ENCODE data around the gene SLC24A3. TPM values are rescaled to one million over a fixed set of nuclear protein-coding genes. Genes with fewer than 3 reads are reported as not detected.
"Not testable (repeated sequence)": the region's sequence is repeated elsewhere in the genome, so short reads cannot be mapped to it uniquely, and the experiment has no call there.

Gene SLC24A3
- total RNA-seq, 1 donor from 2014 or later = 12.0 TPM

DNA sequence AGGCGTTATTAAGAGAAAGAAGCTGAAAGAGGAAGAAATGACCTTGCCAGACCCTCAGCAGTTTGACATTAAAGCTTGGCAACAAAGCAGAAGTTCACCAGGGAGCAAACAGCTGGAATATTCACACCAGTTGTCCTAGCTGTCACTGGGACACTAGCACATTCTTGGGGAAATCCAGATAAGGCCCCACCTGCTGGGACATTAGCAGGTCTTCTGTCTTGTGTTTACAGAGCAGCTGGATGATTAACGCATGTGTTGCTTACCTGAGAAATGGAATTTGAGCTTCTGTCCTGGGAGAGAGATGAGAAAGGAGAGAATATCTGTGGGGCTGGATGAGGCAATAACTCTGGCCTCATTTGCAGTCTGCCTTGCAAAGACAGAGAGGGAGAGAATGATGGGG lies 408.0 kb downstream of the SLC24A3 start:
- no peak for DNase-seq (ENCODE audit: low spot score)

DNA sequence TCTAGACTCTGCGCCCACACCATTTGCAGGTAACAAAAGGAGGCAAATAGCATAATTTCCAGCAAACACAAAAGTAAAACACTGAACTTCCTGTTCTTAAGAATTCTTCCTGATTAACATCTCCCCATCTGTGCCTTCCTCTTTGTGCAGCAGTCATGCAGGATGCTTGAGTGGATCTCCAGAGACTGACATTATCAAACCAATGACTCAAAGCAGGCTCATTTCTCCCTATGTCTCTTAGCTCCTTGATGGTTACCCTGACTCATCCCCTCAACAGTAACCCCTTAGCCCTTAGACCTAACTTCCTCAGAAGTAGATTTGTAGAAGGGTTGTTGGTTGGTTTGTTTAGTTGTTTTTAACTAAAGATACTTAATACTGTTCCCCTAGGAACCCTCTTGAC lies 408.6 kb downstream of the SLC24A3 start:
- DNase-seq (ENCODE audit: low spot score) = no peak

GRCh38 chr20:19624221-19624965 lies 412.0 kb downstream of the SLC24A3 start:
- DNase-seq (ENCODE audit: low spot score) = no peak

- DNase-seq (ENCODE audit: low spot score) = no peak
Measured at GRCh38 chr20:19625426-19625825, 413.0 kb downstream of the SLC24A3 start.

DNA sequence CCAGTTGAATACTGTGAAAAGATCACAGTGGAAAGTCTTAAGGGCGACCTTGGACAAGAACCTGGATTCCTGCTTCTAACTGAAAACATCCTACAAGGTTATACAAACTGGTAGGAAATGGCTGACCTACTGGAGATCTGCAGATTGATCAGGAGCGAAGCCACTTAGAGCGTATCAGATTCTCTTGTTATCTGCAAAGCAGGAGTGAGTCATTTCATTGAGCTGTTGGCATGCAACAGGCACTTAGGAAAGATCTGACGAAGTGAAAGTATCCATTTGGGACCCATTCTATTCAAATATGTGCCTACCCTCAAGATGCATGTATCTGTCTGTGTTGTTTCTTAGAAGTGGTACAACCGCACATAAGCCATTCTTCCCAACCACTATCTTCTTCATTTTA lies 414.5 kb downstream of the SLC24A3 start:
- DNase-seq (ENCODE audit: low spot score) = no peak

DNA sequence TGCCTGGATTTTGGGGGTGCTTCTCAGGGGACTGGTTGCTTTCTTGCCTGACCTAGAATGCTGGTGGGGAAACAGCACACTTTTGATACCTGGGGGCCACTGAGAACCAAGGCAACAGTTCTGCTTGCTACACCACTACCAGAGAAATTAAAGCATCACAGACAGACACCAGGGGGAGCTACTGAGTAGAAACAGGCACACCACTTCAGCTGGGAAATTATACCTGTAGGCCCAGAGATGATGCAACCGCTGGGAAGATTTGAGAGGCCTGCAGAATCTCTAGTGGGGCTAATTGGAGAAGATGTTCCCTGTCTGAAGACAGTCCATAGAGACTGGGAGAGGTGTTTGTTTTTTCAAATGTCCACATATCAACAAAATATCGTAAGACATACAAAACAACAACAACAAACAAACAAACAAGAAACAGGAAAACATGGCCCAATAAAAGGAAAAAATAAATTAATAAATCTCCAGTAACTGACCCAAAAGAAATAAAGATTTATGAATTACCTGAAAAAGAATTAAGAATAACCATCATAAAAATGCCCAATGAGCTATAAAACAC lies 416.2 kb downstream of the SLC24A3 start:
- DNase-seq (ENCODE audit: low spot score) = peak; percentile 11

DNA sequence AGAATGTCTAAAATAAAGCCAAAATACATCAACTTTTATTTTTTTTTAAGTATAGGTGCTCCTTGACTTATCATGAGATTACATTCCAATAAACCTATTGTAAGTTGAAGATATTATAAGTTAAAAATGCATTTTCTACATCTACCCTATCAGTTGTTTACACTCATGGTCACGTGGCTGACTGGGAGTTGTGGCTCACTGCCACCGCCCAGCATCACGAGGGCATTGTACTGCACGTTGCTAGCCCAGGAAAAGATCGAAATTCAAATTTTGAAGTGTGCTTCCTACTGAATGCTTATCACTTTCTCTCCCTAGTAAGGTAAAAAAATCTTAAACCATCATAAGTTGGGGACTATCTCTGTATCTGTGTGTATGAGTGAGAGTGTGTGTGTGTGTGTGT lies 419.0 kb downstream of the SLC24A3 start:
- no peak for DNase-seq (ENCODE audit: low spot score)

DNA sequence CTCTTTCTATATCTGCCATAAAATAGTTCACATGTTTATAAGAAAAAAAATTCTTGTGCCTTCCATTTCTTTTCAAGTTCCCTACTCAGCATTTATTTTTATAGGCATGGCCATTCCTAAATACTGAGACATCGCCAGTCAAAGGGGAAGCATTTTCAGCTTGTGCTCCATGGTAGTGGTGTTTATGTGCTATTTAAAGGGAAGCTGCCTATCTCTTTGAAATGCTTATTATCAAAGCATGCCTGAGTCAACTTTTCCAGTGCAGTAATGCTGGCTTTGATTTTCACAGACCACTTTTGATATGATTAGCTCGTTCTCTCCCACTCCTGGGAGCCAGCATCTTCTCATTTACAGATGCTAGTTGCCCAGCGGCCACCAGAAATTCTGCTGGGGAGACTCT lies 421.5 kb downstream of the SLC24A3 start:
- DNase-seq (ENCODE audit: low spot score) = peak; percentile 88

- DNase-seq (ENCODE audit: low spot score) = not testable (repeated sequence)
Measured at GRCh38 chr20:19639471-19640045, 427.1 kb downstream of the SLC24A3 start.

DNA sequence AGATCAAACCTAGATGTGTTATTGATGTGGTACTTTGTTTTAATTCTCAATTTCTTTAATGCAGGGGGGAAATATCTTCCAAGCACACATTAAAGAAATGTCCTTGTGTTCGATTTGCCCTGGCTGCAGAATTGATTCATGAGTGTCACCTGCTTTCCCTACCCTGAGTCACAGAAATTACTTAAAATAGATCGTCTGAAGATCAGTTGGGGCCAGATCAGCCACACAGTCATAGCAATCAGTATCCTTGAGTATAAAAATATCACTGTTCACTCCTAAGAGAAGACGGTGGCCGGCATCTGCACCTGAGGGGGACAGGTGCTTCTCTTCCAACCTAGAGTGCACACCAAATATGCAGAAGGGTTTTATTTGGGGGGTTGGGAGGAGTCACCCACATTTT lies 430.4 kb downstream of the SLC24A3 start:
- no peak for DNase-seq (ENCODE audit: low spot score)

- no peak for DNase-seq (ENCODE audit: low spot score)
Measured at GRCh38 chr20:19644085-19644484, 431.6 kb downstream of the SLC24A3 start.

DNA sequence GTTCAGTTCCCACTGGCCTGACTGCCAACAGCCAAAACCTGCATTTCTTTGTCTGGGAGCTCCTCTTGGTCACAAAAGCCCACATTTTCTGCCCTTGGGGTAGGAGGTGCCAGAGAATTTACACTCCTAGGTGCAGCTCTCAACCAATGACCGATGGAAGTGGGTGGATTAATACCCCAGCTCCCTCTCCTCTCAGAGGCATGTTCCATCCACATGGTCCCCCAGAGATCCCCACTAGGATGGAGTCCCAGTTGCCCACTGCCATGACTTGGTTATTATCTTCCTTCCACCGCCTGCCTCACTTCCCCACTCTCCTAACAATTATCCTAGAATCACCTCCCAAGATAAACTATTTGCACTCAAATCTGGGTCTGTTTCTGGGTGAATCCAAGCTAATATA lies 434.5 kb downstream of the SLC24A3 start:
- no peak for DNase-seq (ENCODE audit: low spot score)

GRCh38 chr20:19648024-19648423 lies 435.6 kb downstream of the SLC24A3 start:
- DNase-seq (ENCODE audit: low spot score) = no peak

GRCh38 chr20:19649041-19649440 lies 436.6 kb downstream of the SLC24A3 start:
- DNase-seq (ENCODE audit: low spot score) = no peak

- DNase-seq (ENCODE audit: low spot score) = no peak
Measured at GRCh38 chr20:19652591-19653026, 440.2 kb downstream of the SLC24A3 start.

DNA sequence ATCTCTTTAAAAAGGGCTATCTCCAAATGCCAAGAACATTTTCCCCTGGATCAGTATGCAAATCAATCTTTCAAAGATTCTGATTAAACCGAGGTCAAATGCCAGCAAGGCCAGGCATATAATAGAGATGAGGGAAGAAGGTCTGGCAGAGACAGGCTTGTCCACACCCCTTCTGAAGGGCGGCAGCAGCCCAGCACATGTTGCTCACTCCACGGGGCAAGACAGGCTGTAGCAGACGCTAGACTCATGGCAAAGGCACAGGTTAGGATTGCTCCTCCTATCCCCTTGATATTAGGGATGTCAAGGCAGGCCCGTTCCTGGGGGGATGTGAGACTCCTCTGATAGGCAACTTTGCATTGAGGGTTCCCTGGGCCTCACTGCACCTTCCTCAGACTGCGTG lies 440.9 kb downstream of the SLC24A3 start:
- DNase-seq (ENCODE audit: low spot score) = no peak

GRCh38 chr20:19654921-19655320 lies 442.5 kb downstream of the SLC24A3 start:
- DNase-seq (ENCODE audit: low spot score) = no peak

DNA sequence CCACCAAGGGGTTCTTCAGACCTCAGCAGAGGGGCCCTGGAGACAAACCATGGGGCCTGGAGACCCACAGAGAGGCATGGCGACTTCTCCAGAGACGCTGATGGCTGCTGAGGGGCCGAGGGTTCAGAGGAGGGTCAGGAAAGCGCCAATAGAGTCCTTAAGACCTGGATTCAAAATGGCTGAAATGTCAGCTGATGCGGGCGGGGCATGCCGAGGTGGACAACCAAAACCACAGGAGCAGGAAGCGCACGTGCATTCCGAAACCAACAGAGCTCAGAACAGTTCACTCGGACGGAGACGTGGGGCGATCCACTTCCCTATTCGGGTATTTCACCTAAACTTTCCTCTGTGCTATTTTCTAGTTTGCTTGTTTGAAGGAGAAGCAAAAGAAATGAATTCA lies 445.7 kb downstream of the SLC24A3 start:
- DNase-seq (ENCODE audit: low spot score) = no peak

GRCh38 chr20:19659448-19659847 lies 447.0 kb downstream of the SLC24A3 start:
- DNase-seq (ENCODE audit: low spot score) = no peak

DNA sequence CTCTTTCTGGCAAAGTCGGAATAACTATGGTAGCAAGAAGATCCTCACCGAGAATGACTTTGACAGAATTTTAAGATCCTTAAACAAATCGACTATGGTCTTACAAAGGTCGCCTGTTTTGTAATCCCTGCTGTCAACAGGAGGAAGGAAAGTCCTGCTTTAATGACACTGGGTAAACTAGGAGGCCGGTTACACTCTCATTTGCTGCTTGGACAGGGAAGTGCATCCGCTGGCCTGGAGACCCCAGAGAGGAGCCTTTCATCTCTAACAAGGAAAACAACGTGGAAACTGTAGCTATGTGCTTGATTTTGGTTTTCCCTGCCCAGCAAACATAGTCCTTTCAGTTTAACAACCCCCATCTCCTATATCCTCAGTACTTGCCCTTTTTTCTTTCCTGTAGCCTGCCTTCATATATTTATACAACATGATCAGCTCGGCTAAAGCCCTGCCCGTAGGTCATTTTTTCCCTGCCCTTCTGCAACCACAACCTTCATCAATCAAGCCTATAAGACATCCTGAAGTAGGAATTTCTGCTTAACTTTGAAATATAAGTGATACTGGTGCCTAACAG lies 448.5 kb downstream of the SLC24A3 start:
- no peak for DNase-seq (ENCODE audit: low spot score)

GRCh38 chr20:19661717-19662636 lies 449.5 kb downstream of the SLC24A3 start:
- peak; percentile 91 for DNase-seq (ENCODE audit: low spot score)

DNA sequence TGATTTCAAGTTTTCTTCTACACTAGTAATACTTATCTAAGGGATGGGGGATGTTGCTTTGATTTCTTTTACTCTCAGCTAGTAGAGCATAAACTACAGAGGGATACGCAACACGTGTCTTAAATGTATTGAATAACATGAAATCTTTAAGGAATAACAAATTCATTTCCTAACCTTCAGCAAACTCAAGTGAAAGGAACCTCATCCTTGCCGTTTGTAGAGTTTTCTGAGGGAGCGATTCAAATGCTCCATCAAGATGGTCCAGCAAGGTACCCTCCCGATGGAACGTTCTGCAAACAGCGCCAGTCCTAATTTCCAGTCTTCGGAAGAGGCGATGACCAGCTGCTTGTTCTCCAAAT lies 450.2 kb downstream of the SLC24A3 start:
- no peak for DNase-seq (ENCODE audit: low spot score)

Data from umbilical cord (tissue), 2 donors.